ENCODE data around the gene ABLIM2.

ABLIM2 gene

DNA sequence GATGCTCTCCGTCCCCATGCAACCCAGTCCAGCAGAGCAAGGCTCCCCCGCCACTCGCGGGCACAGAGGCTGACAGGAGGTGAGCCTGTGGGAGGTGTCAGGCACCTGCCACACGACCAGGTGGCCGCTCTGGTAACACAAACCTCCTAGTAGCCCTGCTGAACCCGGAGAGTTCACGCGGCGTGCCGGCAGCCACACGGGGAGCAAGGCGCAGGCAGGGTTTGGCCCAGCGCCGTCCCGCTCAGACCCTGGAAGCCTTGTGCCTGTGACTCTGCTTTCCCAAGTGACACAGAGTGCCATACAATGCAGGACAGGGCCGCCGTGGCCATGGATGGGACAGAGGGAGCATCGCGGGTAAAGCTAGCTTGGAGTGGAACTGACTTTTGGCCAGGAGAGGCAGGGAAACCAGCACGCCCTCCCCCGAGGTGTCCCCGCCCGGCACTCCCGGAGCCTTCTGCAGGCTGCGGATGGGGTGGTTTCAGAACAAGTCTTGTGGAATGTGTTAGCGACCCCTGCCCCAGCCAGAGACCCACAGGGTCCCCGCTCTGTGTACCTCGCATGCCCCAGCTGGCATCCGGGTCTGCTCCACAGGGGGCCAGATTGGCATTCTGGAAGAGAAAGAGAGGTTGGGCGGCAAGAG lies 174.2 kb downstream of the ABLIM2 start:
- DNase-seq (ENCODE audit: low read depth, low spot score), result no peak

DNA sequence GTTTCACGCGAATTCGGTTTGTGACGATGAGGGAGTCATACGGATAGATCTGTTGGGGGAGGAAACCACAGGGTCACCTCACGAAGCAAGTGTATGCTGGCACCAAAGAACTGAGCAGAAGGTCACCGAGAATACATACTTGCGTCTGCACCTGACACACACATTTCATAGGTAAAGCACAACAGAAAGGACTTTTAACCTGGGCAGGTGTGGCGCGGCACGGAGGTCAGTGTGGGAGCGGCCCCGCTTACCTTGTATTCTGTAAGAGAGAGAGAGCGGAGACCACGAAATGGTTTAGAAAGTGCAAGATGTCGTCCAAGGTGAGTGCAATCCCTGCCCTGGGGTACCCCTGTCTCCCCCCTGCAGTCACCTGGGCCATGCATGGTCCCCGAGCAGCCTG lies 175.3 kb downstream of the ABLIM2 start:
- no peak for DNase-seq (ENCODE audit: low read depth, low spot score)

DNA sequence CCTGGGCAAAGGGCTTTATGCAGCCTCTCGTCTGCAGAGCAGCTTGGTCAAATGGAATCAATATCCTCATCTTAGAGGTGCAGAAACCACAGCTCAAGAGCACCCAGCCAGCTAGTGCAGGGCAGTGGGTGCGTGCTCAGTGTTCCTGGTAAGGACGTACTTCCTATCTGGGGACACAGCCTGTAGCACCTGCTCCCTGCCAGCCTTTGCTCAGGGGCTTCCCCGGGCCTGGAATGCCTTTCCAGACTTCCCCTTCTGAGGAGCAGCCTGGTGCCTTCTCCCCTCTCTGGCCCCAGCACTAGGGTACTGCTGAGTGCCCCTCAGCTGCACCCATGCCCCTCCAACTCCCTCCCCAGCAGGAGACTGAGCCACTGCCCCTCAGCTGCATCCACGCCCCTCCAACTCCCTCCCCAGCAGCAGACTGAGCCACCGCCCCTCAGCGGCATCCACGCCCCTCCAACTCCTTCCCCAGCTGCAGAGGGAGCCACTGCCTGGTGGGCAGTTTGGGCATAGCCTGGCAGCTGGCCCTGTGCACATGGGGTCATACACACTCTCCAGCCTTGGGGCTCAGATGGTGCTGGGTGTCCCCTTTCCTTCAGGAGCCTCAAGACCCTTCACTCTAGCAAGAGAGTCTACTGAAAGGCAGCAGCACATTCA lies 176.7 kb downstream of the ABLIM2 start:
- DNase-seq (ENCODE audit: low read depth, low spot score), result no peak

GRCh38 chr4:7980036-7980435 lies 178.6 kb downstream of the ABLIM2 start:
- no peak for DNase-seq (ENCODE audit: low read depth, low spot score)

- no peak for DNase-seq (ENCODE audit: low read depth, low spot score)
Observed at GRCh38 chr4:7979652-7979968, 179.0 kb downstream of the ABLIM2 start.

GRCh38 chr4:7978907-7979651 lies 179.5 kb downstream of the ABLIM2 start:
- no peak for DNase-seq (ENCODE audit: low read depth, low spot score)

DNA sequence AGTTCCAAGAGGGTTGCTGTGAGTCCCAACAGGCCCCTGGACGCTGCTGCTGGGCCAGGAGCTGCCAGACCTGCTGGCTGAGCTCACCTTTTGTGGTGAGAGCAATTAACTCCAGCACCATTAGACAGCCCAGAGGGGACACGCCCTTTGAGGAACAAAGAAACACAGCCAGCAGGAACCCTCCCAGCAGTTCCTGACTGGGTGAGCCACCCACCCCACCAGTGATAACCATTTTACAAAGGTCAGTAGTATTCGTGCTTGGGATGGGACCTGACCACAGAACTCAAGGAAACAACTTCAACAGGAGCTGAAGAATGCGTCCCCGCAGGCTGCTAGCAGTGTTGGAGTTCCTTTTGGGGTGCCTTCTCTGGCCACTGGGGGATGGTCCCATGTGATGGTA lies 180.1 kb downstream of the ABLIM2 start:
- no peak for DNase-seq (ENCODE audit: low read depth, low spot score)

GRCh38 chr4:7976634-7977033 lies 182.0 kb downstream of the ABLIM2 start:
- no peak for DNase-seq (ENCODE audit: low read depth, low spot score)

GRCh38 chr4:7976025-7976424 lies 182.6 kb downstream of the ABLIM2 start:
- no peak for DNase-seq (ENCODE audit: low read depth, low spot score)

- DNase-seq (ENCODE audit: low read depth, low spot score), result no peak
Observed at GRCh38 chr4:7974425-7974824, 184.2 kb downstream of the ABLIM2 start.

GRCh38 chr4:7973545-7973981 lies 185.1 kb downstream of the ABLIM2 start:
- DNase-seq (ENCODE audit: low read depth, low spot score), result no peak

DNA sequence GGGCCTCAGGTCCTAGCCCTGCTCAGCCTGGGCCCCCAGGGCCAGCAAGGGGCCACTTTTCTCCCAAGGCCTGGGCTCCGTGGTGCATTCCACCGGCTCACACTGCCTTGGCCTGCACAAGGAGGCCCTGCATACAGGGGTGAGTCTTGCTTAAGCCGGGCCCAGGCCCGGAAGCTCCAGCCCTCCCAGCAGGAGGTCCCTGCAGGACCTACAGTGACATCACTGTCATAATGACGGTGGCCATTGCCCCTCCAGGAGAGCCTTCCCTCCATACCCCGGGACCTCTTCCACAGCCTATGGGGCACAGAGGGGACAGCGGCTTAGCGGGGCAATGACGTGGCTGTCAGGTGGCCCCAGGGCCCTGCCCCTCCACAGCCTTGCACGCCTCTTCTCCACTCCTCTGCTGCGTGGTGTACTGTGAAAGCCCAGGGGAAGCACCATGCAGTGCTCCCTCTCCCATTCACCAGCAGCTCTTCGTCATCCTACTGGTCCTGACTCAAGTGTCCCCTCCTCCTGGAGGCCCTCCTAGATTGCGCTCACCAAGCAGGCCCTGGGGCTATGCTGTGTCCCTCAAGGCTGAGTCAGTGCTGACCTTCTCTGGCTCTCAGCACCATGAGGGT lies 186.6 kb downstream of the ABLIM2 start:
- no peak for DNase-seq (ENCODE audit: low read depth, low spot score)

GRCh38 chr4:7971159-7971631 lies 187.4 kb downstream of the ABLIM2 start:
- no peak for DNase-seq (ENCODE audit: low read depth, low spot score)

GRCh38 chr4:7970361-7970946 lies 188.2 kb downstream of the ABLIM2 start:
- no peak for DNase-seq (ENCODE audit: low read depth, low spot score)

DNA sequence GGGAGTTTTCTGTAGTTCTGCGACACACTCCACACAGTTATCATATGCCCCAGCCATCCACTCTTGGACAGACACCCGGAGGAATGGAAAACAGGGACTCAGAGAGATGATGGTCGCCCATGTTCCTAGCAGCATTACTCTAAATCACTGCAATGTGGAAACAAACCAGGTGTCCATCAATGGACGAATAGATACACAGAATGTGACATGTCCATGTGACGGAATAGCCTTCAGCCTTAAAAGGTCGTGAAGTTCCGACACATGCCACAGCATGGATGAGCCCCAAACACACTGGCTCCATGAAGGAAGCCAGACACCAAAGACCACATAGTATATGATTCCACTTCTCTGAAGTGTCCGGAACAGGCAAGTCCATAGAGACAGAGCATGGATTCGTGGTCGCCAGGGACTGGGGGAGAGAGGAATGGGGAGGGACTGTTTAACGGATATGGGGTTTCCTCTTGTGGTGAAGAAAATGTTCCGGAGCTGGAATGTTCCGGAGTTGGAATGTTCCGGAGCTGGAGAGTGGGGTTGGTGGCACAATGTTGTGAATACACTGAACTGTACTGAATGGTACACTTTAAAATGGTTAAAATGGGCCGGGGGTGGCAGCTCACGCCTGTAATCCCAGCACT lies 190.2 kb downstream of the ABLIM2 start:
- DNase-seq (ENCODE audit: low read depth, low spot score), result no peak

DNA sequence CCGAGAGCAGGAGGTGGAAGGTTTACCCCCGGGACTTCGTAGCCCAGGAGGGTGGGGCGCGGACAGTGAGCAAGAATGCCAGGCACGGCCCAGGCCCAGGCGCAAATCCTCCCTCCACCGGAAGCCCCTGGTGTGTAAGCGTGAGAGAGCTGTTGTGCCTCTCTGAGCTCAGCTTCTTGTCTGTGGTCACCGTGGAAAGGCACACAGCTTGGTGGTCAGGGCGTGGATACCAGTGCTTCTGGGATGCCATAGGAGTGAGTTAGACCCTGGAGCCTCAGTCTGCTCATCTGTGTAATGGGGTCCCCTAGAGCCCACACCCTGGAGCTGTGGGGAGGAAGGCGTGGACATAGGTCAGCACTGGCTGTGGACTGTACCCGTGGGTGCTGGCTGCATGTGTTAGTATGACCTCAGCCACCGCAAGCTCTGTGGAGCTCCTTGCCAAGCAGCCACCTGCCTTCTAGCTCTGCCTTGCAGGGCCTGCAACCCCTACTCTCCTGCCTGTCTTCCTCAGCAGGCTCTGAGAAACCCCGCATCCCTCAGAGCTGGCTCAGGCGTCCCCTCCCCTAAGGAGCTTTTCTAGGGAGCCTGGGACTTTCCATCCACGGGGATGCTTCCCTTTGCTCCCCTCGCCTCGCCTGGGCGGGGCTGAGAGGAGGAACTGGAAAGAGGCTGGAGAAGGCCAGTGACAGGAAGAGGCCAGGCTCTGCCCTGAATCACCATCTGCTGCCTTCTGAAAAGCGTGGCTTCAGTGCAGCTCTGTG lies 190.9 kb downstream of the ABLIM2 start:
- DNase-seq (ENCODE audit: low read depth, low spot score), result no peak

DNA sequence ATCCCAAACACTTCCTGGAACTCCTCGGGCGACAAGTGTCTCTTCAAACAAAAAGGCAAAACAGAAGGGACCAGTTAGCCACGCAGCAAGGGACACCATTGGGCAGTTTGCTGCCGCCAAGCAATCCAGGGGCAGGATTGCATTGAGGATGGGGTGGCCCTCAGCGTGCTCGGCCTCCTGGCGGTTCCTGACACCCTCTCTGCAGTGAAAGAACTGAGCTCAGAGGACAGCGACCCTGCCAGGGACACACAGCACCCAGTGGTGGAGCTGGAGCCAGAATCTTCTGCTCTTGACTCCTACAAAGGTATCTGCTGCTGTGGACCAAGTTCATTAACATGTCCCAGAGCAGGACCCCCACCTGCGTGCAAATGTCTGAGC lies 191.6 kb downstream of the ABLIM2 start:
- DNase-seq (ENCODE audit: low read depth, low spot score), result no peak

DNA sequence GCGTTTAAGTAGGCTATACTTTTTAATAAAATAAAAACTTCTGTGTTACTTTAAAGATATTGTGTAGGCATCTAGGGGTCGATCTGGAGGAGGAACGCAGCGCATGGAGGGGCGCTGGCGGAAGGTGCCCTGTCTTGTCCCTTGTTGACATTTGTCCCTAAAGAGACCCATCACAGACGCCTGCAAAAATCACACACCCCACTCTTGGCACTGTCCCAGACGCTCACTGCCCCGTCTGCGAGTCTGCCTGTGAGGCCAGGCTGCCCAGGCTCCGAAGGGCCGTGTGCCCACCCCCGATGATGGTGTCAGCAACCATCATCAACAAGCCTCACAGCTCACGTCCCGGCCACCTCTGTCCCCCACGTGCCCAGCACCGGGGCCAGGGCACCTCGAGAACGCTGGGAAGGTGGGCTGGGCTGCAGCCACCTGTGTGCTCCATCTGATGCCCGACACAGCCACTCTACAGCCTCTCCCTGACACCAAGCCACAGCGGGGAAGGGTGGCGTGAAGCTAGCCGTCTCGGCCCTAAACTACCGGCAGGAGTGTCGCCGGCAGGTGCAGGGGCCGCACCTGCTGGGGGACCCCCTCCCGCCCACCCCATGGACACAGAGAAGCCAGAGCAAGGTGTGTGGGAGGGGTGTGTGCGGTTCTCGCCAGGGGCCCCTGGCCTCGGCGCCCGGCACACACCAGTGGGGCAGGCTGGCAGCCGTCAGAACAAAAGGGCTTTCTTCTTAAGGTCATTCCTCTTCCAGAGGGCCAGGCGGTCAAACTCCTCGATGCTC lies 192.1 kb downstream of the ABLIM2 start:
- no peak for DNase-seq (ENCODE audit: low read depth, low spot score)

- DNase-seq (ENCODE audit: low read depth, low spot score), result no peak
Observed at GRCh38 chr4:7964890-7965662, 193.5 kb downstream of the ABLIM2 start.
